ENCODE data around the gene FBXL19. TPM values are rescaled to one million over a fixed set of nuclear protein-coding genes. Genes with fewer than 3 reads are reported as not detected.

FBXL19 gene
- total and polyA plus RNA-seq, 2 donors (not counting 1 experiment from before 2014, with no cell fraction given) = 9.0 to 25.0 TPM

- H3K27ac Mint-ChIP-seq = peak overlapping the region; percentile 56
- H2AFZ ChIP-seq (ENCODE audit: insufficient read depth, low read depth, low read length, poor library complexity, severe bottlenecking) = peak overlapping the region; percentile 95
- intact Hi-C loops (cut with micrococcal nuclease) = no loop called here
- peaks cover 0 to 21% of the 10 kb centered on the region in 2 donors for H3K4me1 ChIP-seq (ENCODE audit: control insufficient read depth in 2 of 2, insufficient read depth in 2 of 2, low read length in 2 of 2)
- H3K27me3 ChIP-seq (replicated peaks in 1 of 4; ENCODE audit: control extremely low read depth in 1 of 4, control insufficient read depth in 3 of 4, insufficient read depth in 4 of 4, low read length in 3 of 4) = no peaks in the 10 kb centered on the region
- H3K4me1 Mint-ChIP-seq = peaks cover 19% of the 10 kb centered on the region
- H3K4me3 Mint-ChIP-seq = peak overlapping the region; percentile 69
- ChIA-PET CTCF (interaction anchor here (2.3 to 5.0 kb wide), 2 partner anchors 18 to 26 kb away, joined by 4 to 23 read pairs; no protein-coding TSS in a partner anchor), POLR2A (interaction anchor here (0.6 to 1.1 kb wide), 5 partner anchors 50 to 789 kb away, joined by 3 to 18 read pairs (median 4); partner anchors contain the start of gene KAT8)
- no peaks in the 10 kb centered on the region for H3K9me3 ChIP-seq (ENCODE audit: control extremely low read depth in 1 of 3, control insufficient read depth in 2 of 3, insufficient read depth in 1 of 3, low read length in 2 of 3)
- TF ChIP-seq CTCF (IDR thresholded peaks at IDR 0.05) (no peak), EZH2 (IDR thresholded peaks at IDR 0.05; ENCODE audit: borderline replicate concordance, insufficient read depth, low read depth, low read length, poor library complexity, severe bottlenecking) (no peak)
- no peak for ATAC-seq (ENCODE audit: low read depth)
- H3K36me3 ChIP-seq (replicated peaks in 1 of 2; ENCODE audit: control extremely low read depth in 1 of 2, control insufficient read depth in 1 of 2, extremely low read depth in 1 of 2, insufficient read depth in 2 of 2, low read length in 1 of 2) = no peaks in the 10 kb centered on the region
- 3% methylated on average over 46 of the region's 53 CpGs for WGBS (ENCODE audit: insufficient coverage)
- peak overlapping the region; percentile 92 for H3K4me2 ChIP-seq (replicated peaks; ENCODE audit: low read depth, low read length, poor library complexity, severe bottlenecking)
- no peaks in the 10 kb centered on the region for H3K27me3 Mint-ChIP-seq
- H3K9ac ChIP-seq (ENCODE audit: low read length) = peak overlapping the region; percentile 90
- no peaks in the 10 kb centered on the region for H4K20me1 ChIP-seq (ENCODE audit: control insufficient read depth, insufficient read depth, low read length, poor library complexity, severe bottlenecking)
- H3K27ac ChIP-seq (ENCODE audit: low read length in 2 of 2) = no peak overlapping the region
- DNase-seq = peak; percentile 50
- peak overlapping the region in 4 of 5 experiments; percentile 80 to 100 (median 98) for H3K4me3 ChIP-seq (ENCODE audit: control extremely low read depth in 1 of 5, extremely low read depth in 1 of 5, insufficient read depth in 1 of 5, low read depth in 2 of 5, low read length in 4 of 5)
- H3K79me2 ChIP-seq (ENCODE audit: control insufficient read depth, insufficient read depth, low read length) = no peaks in the 10 kb centered on the region
- no peaks in the 10 kb centered on the region for H3K9me3 Mint-ChIP-seq (ENCODE audit: insufficient read depth)
Measured at GRCh38 chr16:30924076-30924912, 922 bp downstream of the FBXL19 start.

Data from B cell (primary cell).